HG03108 (cell line): ENCODE data around the gene CDH3.

Source experiments
- ATAC-seq: cut with Tn5 transposase; IDR thresholded peaks from one replicate; pipeline ENCODE4 v1.9.1; 2021; ENCODE audit warnings: moderate library complexity; ENCODE audit not compliant: unreplicated experiment

Gene CDH3

DNA sequence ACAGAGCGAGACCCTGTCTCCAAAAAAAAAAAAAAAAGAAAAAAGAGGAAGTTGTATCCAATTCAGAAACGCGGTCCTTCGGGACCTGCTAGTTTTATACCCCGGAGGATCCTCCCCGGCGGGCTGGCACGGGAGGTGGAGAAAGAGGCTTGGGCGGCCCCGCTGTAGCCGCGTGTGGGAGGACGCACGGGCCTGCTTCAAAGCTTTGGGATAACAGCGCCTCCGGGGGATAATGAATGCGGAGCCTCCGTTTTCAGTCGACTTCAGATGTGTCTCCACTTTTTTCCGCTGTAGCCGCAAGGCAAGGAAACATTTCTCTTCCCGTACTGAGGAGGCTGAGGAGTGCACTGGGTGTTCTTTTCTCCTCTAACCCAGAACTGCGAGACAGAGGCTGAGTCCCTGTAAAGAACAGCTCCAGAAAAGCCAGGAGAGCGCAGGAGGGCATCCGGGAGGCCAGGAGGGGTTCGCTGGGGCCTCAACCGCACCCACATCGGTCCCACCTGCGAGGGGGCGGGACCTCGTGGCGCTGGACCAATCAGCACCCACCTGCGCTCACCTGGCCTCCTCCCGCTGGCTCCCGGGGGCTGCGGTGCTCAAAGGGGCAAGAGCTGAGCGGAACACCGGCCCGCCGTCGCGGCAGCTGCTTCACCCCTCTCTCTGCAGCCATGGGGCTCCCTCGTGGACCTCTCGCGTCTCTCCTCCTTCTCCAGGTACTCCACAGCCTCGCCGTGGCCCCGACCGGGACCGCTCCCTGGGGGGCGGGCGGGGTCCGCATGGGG, at the start of gene CDH3:
CDH3 (plus strand) TSS at position 596 of the 779 bp plus-strand sequence; CDS start at position 666, 70 bp downstream.
- no peak for ATAC-seq

DNA sequence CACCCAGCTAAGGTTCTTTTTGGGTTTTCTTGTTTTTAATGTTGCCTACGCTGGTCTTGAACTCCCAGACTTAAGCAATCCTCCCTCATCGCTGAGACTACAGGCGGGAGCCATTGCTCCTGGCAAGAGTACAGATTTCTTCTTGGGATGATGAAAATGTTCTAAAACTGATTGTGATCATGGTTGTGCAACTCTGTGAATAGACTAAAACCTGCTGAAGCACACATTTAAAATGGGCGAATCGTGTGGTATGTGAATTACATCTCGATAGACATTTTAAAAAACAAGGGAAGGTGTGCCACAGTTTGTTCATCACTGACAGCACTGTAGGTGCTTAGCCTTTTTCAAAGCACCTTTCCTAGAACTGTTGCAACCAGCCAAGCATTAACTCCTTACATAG, 48.8 kb upstream of the CDH3 start:
- no peak for ATAC-seq

DNA sequence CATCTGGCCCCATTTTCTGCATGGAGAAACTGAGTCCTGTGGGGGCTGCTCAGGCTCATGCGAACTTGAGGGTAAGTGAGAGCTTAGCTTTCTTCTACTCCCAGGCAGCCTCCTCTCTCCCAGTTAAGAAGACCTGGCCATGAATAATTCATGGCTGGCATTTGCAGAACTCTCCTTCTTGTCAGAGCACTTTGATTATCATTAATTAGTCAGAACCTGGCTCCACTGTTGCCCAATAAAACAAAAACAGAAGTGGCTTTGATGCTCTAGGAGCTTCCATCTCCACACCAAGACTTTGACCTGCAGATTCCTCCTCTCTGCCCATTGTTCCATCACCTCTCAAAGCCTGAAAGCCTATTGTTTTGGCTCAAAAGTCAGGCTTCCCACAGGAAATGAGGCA, 45.5 kb upstream of the CDH3 start:
- ATAC-seq: no peak

DNA sequence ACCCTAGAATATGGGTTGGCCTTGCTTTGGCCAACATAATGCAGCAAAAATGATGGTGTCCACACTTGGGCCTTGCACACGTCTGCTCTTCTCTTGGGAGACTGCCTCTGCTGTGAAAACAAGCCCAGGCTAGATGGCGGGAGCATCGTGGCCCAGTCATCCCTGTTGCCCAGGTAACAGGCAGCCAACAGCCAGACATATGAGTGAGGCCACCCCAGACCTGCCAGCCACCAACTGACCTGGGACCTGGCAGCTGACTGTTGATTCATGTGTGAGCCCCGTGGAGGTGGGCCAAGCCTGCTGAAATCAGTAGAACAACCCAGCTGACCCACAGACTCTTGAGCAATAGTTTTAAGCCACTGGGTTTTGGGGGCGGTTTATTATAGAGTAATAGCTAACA, 39.4 kb upstream of the CDH3 start:
- ATAC-seq: no peak

DNA sequence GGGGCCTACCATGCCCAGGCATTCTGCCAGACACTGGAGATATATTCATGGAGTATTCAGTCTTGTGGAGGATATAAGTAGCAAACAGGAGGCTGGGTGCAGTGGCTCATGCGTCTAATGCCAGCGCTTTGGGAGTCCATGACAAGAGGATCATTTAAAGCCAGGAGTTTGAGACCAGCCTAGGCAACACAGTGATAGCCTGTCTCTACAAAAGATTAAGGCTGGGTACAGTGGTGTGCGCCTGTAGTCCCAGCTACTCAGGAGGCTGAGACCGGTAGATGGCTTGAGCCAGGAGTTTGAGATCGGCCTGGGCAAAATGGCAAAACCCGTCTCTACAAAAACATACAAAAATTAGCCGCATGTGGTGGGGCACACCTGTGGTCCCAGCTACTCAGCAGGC, 37.7 kb upstream of the CDH3 start:
- no peak for ATAC-seq

DNA sequence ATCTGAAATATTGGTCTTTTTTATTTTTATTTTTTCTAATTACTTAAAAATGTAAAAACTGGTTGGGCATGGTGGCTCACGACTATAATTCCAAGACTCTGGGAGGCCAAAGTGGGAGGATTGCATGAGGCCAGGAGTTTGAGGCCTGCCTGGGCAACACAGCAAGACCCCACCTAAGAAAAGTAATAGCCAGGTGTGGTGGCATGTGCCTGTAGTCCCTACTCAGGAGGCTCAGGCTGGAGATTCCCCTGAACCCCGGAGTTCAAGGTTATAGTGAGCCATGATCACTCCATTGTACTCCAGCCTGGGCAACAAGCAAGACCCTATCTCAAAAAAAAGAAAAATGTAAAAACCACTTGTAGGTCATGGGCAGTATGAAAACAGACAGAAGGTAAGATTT, 36.8 kb upstream of the CDH3 start:
- no peak for ATAC-seq

DNA sequence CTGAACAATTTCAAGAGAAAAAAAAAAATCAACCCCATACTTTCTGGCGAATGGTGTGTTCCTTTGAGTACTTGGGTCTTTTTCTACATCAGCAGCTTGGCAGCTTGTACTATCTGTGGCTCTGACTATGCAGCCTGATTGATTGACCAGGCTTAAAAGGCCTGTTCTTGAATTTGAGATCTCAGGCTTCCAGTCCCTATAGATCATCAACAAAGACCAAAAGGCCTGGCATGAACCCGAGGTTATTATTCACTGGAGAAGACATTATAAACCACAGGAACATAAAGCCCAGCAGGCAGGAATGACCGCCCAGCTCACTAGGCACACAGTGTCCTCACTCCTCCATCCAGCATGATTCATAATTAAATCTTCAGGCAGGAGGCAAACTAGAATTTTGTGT, 32.1 kb upstream of the CDH3 start:
- no peak for ATAC-seq

DNA sequence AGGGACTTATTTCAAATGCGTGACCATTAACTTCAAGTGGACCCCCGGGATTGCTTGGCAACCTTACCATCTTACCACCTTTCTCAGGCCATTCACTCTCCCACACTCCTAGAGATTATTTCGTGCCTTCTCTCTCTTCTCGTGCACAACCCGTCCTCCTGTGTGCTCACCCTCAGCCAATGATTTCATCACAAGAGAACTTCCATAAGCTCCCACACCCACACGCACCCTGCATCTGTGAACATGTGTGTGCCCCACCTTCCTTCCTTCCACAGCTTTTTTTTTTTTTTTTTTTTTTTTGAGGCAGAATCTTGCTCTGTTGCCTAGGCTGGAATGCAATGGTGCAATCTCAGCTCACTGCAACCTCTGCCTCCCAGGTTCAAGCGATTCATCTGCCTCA, 27.4 kb upstream of the CDH3 start:
- no peak for ATAC-seq

DNA sequence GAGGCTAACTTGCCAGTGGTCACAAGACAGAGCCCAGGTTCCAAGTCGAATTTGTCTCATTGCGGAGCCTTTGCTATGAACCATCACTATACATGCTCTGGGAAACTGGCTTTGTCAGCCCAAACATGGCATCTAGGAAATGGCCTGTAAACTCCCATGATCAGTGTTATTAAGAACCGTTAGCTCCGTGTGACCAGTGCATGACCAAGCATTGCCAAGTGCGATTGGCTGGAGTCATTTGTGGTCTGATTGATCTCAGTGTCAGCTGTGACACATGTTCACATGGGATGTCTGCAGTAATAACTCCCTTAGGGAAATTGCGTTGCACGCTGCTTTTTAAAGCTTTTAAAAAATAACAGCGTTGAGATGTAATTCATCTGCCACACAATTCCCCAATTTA, 18.6 kb upstream of the CDH3 start:
- no peak for ATAC-seq

DNA sequence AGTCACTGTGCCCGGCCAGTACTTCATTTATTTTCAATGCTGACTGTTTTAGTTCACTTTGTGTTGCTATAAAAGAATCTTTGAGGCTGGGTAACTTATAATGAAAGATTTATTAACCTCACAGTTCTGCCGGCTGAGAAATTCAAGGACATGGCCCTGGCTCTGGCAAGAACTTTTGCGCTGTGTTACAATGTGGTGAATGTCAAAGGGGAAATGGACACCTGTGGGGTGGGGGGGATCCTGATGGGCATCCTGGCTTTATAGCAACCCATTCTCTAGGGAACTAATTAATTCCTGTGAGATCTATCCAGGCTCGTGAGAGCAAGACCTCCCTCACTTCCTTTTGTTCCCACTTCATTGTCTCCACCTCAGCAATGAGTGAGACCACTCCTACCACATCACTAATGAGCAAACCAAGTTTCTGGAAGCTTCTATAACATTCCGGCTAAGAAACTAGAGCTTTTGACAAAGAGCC, 17.1 kb upstream of the CDH3 start:
- ATAC-seq: no peak

DNA sequence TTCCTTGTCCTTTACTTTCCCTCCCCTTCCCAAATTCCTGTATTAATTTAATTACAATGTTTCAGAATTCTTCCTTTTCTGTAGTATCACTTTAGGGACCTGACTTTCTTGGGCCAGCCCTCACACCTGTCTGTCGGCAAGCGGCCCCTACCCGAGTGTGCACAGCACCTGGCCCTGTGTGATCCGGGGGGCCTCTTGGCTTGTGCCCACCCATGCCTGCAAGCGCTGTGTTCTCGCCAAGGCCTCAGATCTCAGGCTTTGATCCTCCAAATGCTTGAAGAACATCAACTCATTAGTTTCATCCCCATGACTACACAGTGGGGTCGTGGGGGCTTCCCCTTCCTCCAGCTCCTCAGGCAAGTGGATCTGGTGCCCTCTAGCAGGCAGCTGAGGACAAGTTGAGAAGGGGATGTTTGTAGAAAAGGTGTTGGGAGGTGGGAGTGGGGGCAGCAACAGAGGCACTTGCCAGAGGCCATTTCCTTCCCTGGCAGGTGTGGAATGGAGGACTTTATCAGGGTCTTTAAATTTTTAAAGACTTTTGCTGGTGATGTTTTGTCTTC, 15.7 kb upstream of the CDH3 start:
- no peak for ATAC-seq

DNA sequence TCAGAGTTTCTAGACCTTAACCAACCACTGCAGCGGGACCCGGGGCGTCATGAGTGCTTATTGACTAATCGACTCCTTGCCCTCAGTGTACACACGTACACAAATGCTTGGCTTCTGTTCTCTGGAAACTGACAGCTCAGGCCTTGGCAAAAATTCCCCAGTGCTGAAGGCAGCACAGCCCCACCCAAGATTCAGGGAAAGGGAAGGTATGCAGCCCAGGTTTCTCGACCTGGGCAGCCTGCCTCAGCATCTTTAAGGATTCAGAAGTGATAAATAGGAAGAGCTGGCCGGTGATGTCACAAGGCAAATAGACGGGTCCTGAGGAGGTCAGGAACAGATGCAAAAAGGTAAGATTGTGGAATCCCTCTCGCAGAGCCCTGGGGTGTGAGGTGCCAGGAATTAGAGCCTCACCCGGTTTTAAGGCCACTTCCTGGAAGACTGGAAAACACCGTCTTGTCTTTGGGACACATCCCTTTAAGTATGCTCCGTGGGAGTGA, 9.0 kb upstream of the CDH3 start:
- ATAC-seq: no peak

DNA sequence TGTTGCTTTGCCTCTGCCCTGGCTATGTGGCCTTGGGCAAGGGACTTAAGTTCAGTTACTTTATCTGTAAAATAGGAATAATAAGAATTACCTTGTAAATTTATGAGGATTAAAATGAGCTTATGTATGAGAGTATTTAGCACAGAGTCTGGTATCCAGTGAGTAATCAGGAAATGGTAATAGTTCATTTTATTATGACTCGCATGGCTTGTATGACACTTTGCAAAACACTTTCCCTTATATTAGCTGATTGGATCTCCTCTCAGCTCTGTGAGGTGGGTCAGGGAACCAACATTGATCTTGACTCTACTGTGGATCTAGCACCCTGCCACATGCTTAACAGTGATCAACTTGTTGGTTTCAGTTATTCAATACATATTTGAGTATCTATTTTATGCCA, 8.3 kb upstream of the CDH3 start:
- ATAC-seq: no peak

DNA sequence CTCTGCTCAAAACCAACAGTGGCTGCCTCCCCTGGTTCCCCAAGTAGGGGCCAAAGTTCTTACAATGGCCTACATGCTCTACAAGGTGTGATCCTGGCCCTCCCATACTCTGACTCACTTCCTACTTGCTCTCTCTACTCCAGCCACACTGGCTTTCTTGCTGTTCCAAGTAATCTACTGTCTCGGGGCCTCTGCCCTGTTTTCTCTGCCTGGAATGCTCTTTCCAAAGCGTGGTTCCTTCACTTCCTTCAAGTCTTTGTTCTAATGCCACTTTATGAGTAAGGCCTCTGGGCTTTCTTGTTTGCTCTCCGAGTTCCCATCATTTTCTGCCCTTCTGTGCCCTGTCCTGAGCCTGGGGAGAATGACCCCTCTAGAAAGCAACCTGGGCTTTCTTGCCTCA, 4.1 kb upstream of the CDH3 start:
- ATAC-seq: no peak

DNA sequence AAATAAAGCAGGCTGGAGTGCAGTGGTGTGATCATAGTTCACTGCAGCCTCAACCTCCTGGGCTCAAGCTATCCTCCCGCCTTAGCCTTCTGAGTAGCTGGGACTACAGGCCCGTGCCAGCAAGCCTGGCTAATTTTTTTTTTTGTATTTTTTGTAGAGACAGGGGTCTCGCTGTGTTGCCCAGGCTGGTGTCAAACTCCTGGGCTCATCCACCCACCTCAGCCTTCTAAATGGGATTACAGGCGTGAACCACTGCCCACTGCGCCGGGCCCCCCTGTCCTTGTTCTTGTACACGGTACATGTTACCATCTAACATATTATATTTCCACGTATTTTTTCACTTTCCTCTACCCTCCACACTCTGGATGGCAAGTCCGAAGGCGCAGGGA, 3.1 kb upstream of the CDH3 start:
- no peak for ATAC-seq

DNA sequence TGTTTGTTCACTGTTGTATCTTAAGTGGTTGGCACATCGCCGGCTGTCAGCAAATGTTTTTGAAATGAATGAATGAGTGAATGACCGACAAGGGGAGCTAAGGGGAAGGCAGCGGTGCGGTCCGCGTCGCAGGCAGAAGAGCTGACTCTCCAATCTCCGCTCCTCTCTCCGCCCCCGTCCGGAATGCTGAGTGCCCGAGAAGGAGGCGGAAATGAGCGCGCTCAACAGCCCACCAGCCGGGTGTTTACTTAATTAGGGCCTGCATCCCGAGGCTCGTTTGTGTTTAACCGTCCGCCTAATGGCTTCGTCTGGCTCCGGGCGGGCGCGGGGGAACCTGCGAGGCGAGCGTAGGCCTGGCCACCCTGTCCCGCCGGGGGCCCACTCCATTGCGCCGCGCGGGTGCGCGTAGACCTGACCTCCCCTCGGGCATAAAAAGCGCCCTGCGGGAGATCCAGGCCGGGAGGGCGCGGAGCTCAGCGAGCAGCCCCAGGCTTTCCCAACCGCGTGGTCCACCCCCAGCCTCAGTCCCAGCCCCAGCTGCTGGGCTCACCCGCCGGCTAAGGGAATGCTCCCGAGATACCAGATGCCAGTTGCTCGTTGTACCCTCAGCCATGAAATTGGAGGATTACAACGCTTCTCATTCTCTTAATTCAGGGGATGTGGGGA, 2.5 kb upstream of the CDH3 start:
- no peak for ATAC-seq

DNA sequence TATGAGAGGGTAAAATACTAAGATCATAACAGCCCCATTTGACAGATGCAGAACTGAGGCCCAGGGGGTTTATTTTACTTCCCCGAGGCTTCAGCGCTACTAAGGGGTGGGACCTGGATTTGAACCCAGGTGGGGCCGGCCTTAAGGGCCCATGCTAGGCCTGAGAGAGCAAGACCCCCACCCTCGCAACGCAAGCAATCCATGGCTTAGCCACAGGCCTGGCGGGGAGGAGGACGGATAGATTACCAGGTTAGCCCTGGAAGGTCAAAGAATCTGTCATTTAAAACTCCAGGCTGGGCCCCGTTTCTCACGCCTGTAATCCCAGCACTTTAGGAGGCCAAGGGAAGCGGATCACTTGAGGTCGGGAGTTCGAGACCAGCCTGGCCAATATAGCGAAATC, 1.9 kb upstream of the CDH3 start:
- no peak for ATAC-seq

DNA sequence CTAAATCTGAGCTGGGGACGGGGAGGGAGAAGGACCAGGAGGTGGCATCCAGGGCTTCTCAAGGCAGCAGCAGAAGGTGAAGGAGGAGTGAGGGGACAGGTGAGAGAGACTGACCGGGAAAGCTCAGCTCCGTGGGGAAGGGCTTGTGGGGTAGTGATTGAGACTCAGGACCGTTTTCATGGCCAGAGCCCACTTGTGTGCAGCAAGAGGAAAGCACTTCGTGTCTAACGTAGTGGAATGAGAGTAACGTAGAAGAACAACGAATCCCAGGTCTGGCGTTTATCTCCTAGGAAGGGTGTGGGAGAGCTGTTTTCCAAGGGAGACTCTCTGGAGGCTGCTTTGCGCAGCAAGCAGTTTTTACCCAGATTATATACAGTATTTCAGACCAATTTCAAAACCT, 1.3 kb upstream of the CDH3 start:
- no peak for ATAC-seq

DNA sequence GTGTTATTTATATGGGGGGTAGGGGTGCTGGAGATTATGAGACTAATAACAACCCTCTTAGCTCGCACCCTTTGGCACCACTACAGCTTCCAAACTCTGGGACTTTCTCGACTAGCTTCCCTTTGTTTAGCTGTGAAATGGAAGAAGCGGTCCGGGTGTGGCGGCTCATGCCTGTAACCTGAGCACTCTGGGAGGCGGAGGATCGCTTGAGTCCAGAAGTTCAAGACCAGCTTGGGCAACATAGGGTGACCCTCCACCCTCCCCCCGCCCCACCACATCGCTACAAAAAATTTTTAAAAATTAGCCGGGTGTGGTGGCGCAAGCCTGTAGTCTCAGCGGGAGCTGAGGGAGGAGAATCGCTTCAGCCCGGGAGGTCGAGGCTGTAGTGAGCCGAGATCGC, 814 bp upstream of the CDH3 start:
- ATAC-seq: no peak

DNA sequence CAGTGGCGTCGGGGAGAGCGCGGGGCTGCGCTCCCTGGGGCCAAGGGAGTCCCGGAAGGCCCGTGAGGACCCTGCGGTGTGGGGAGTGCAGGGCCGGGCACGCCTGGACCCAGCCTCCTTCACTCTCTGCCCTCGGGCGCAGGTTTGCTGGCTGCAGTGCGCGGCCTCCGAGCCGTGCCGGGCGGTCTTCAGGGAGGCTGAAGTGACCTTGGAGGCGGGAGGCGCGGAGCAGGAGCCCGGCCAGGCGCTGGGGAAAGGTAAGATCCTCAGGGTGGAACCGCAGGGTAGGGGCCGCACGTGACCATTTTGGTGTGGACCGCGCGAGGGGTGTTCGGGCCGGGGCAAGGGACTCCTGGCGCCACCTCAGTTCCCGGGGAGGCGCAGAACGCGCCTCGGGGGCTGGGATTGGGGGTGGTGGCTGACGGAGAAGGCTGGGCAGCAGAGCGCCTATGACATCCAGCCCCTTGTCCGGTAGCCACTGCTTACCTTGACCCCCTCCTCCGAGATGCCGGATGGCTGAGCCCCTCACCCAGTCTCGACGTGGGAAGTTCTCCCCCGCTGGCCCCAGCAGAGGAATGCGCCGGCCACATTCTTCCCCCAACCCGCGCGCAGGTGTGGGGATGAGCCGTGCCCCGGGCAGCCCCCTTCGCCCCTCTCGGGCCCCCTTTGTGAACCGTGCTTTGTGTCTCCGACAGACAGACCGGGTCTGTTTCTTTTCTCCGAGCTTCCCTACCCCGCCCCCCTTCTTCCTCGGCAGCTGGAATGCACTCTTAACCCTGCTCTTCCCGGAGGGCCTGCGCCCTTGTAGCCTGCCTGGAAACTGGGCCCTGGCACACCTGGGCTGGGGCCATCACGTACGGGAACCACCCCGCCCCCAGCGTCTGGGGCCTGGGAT, 631 bp downstream of the CDH3 start:
- no peak for ATAC-seq
